ENCODE measurements around the gene NDUFA5. TPM values are rescaled to one million over a fixed set of nuclear protein-coding genes. Genes with fewer than 3 reads are reported as not detected.

The NDUFA5 gene
- total and polyA plus RNA-seq, 2 experiments from 2014 or later: 55.2 to 207 TPM

DNA sequence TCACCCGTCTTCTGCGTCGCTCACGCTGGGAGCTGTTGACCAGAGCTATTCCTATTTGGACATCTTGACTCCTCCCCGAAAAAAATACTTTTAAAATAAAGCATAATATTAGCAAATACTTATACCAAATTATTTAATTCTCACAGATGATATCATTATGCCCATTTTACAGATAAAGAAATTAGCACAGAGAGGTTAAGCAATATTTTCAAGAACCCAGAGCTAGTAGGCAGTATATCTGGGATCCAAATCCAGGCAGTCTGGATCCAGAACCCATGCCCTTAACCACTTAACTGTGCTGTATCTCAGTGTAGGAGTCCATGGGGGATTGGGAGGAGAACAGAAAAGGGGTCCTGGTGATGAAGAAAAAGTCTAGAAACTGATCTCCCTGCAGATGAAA, 29.4 kb downstream of the NDUFA5 start:
- H3K27me3 Mint-ChIP-seq (ENCODE audit: insufficient read depth, low read depth, poor library complexity): no peaks in the 10 kb centered on the region
- peaks cover 17% of the 10 kb centered on the region for H3K4me1 Mint-ChIP-seq
- ATAC-seq: peak; percentile 14; the same call in 1 of the 3 replicates

More for the DNA sequence above, 29.4 kb downstream of the NDUFA5 start:
- Histone ChIP-seq H3K27me3 (ENCODE audit: insufficient read depth) (peaks cover 3% of the 10 kb centered on the region), H3K4me2 (peak overlapping the region; percentile 61), H3F3A (replicated peaks; ENCODE audit: low read depth) (no peaks in the 10 kb centered on the region), H3K4me1 (ENCODE audit: insufficient read depth) (peaks cover 12% of the 10 kb centered on the region; the same call in 1 of the 2 replicates), H3K27ac (ENCODE audit: low read depth) (peak overlapping the region; percentile 4; the same call in 1 of the 2 replicates), H3K36me3 (ENCODE audit: insufficient read depth) (no peaks in the 10 kb centered on the region), H3K9me2 (ENCODE audit: insufficient read depth) (no peaks in the 10 kb centered on the region), H2AFZ (no peak overlapping the region; the same call in 1 of the 2 replicates), H3K4me3 (peak overlapping the region; percentile 52), H3K79me2 (replicated peaks; ENCODE audit: insufficient read depth) (no peaks in the 10 kb centered on the region), H4K20me1 (replicated peaks; ENCODE audit: insufficient read depth) (no peaks in the 10 kb centered on the region)
- H3K36me3 Mint-ChIP-seq (ENCODE audit: low read depth): peaks cover 10% of the 10 kb centered on the region; the same call in 2 of the 3 replicates
- no peak overlapping the region for H3K27ac Mint-ChIP-seq
- no peak for DNase-seq (ENCODE audit: low spot score)
- peaks cover 16% of the 10 kb centered on the region; the same call in 2 of the 3 replicates for H3K9me3 Mint-ChIP-seq
- TF ChIP-seq CREB1 (CRISPR knock-in tag; IDR thresholded peaks at IDR 0.05; ENCODE audit: low read depth) (no peak), CTCF (conservative IDR thresholded peaks at IDR 0.05; ENCODE audit: low read depth in 2 of 2) (no peak), JUNB (IDR thresholded peaks at IDR 0.05; ENCODE audit: unreplicated experiment) (no peak), ZNF331 (CRISPR knock-in tag; IDR thresholded peaks at IDR 0.05; ENCODE audit: low read depth) (no peak), EZH2phosphoT487 (IDR thresholded peaks at IDR 0.05; ENCODE audit: unreplicated experiment) (no peak), STAT1 (IDR thresholded peaks at IDR 0.05; ENCODE audit: unreplicated experiment) (no peak), REST (IDR thresholded peaks at IDR 0.05; ENCODE audit: unreplicated experiment) (no peak), ETS1 (IDR thresholded peaks at IDR 0.05) (no peak), EZH2 (IDR thresholded peaks at IDR 0.05; ENCODE audit: low read depth, unreplicated experiment) (no peak), ZNF114 (CRISPR knock-in tag; IDR thresholded peaks at IDR 0.05) (no peak), ZNF462 (CRISPR knock-in tag; IDR thresholded peaks at IDR 0.05) (no peak), NANOG (IDR thresholded peaks at IDR 0.05; ENCODE audit: borderline replicate concordance) (no peak), POLR2AphosphoS5 (IDR thresholded peaks at IDR 0.05; ENCODE audit: low read depth) (no peak)
- H3K4me3 Mint-ChIP-seq: peak overlapping the region; percentile 60
